Suppressor macrophage (primary cell): ENCODE results near the gene BTBD9.

Experiments used
- DNase-seq, 4 experiments: peaks; one replicate each; pipeline ENCODE4 v3.0.0-alpha.2; 2020 to 2022

BTBD9 gene

GRCh38 chr6:38339914-38340313 lies 299.8 kb downstream of the BTBD9 start:
- no peak for DNase-seq

- DNase-seq = no peak
Measured at GRCh38 chr6:38337819-38338465, 301.8 kb downstream of the BTBD9 start.

GRCh38 chr6:38336922-38337321 lies 302.8 kb downstream of the BTBD9 start:
- no peak for DNase-seq

- DNase-seq = no peak
Measured at GRCh38 chr6:38326837-38327236, 312.9 kb downstream of the BTBD9 start.

- no peak for DNase-seq
Measured at GRCh38 chr6:38323216-38323615, 316.5 kb downstream of the BTBD9 start.

- no peak for DNase-seq
Measured at GRCh38 chr6:38322138-38322537, 317.6 kb downstream of the BTBD9 start.

- DNase-seq = no peak
Measured at GRCh38 chr6:38320843-38321242, 318.9 kb downstream of the BTBD9 start.

- DNase-seq = no peak
Measured at GRCh38 chr6:38320358-38320757, 319.4 kb downstream of the BTBD9 start.

- no peak for DNase-seq
Measured at GRCh38 chr6:38319256-38320212, 320.2 kb downstream of the BTBD9 start.

GRCh38 chr6:38316099-38316868 lies 323.4 kb downstream of the BTBD9 start:
- DNase-seq = no peak

- DNase-seq = no peak
Measured at GRCh38 chr6:38311201-38311600, 328.5 kb downstream of the BTBD9 start.

GRCh38 chr6:38310061-38310460 lies 329.7 kb downstream of the BTBD9 start:
- no peak for DNase-seq

GRCh38 chr6:38307740-38308139 lies 332.0 kb downstream of the BTBD9 start:
- no peak for DNase-seq

GRCh38 chr6:38306931-38307330 lies 332.8 kb downstream of the BTBD9 start:
- no peak for DNase-seq

GRCh38 chr6:38305995-38306681 lies 333.6 kb downstream of the BTBD9 start:
- DNase-seq = no peak

GRCh38 chr6:38302838-38303237 lies 336.9 kb downstream of the BTBD9 start:
- DNase-seq = no peak

- DNase-seq = no peak
Measured at GRCh38 chr6:38302081-38302480, 337.6 kb downstream of the BTBD9 start.

- DNase-seq = peak in 2 of 4 experiments; percentile 4 to 9
Measured at GRCh38 chr6:38290133-38290799, 349.5 kb downstream of the BTBD9 start.

- no peak for DNase-seq
Measured at GRCh38 chr6:38287487-38287886, 352.2 kb downstream of the BTBD9 start.

GRCh38 chr6:38284802-38285394 lies 354.8 kb downstream of the BTBD9 start:
- DNase-seq = peak in 3 of 4 experiments; percentile 6 to 23 (median 10)

- peak in 1 of 4 experiments; percentile 47 for DNase-seq
Measured at GRCh38 chr6:38283734-38284362, 355.9 kb downstream of the BTBD9 start.
